Karpas-422 (cell line): ENCODE measurements around the gene ZBTB45. TPM values are rescaled to one million over a fixed set of nuclear protein-coding genes. Genes with fewer than 3 reads are reported as not detected.
"Not testable (repeated sequence)": the region's sequence is repeated elsewhere in the genome, so short reads cannot be mapped to it uniquely, and the experiment has no call there.

Experiments used
- DNase-seq: peaks from one replicate; pipeline ENCODE4 v3.0.0-alpha.2; 2015
- H2AFZ ChIP-seq: fragments of 200-600 bp; sonication (generic); 2 replicates; pipeline ENCODE4 v1.6.1; 2014; ENCODE audit warnings: antibody characterized with exemption, low read length, mixed read lengths
- H3K27ac ChIP-seq: fragments of 200-600 bp; sonication (generic); 2 replicates; pipeline ENCODE4 v1.5.1; 2014; ENCODE audit warnings: mild to moderate bottlenecking, low read length, moderate library complexity
- H3K27me3 ChIP-seq: fragments of 200-600 bp; sonication (generic); 2 replicates; pipeline ENCODE4 v1.6.1; 2014; ENCODE audit warnings: low read length, mixed read lengths
- H3K36me3 ChIP-seq: fragments of 200-600 bp; sonication (generic); 2 replicates; pipeline ENCODE4 v1.6.1; 2014; ENCODE audit warnings: low read length, mixed read lengths; ENCODE audit not compliant: insufficient read depth
- H3K4me1 ChIP-seq: fragments of 200-600 bp; sonication (generic); 2 replicates; pipeline ENCODE4 v1.6.1; 2014; ENCODE audit warnings: mild to moderate bottlenecking, low read length, mixed read lengths
- H3K4me2 ChIP-seq: fragments of 200-600 bp; sonication (generic); 2 replicates; pipeline ENCODE4 v1.6.1; 2014; ENCODE audit warnings: low read length, low read depth, mild to moderate bottlenecking; ENCODE audit not compliant: poor library complexity, severe bottlenecking
- H3K4me3 ChIP-seq: fragments of 200-600 bp; sonication (generic); 2 replicates; pipeline ENCODE4 v1.5.1; 2014; ENCODE audit warnings: mild to moderate bottlenecking, antibody characterized with exemption, low read length, mixed read lengths
- H3K79me2 ChIP-seq: fragments of 200-600 bp; sonication (generic); 2 replicates; pipeline ENCODE4 v1.6.1; 2014; ENCODE audit warnings: mild to moderate bottlenecking, low read length, mixed read lengths
- H3K9ac ChIP-seq: fragments of 200-600 bp; sonication (generic); 2 replicates; pipeline ENCODE4 v1.6.0; 2014; ENCODE audit warnings: low read length
- H3K9me2 ChIP-seq: fragments of 200-600 bp; sonication (generic), shearing (Covaris generic); replicated peaks from 2 replicates; pipeline ENCODE4 v1.6.0; 2014; ENCODE audit warnings: mild to moderate bottlenecking, low read length, moderate library complexity; ENCODE audit not compliant: insufficient read depth
- H3K9me3 ChIP-seq: fragments of 300-700, 200-600 bp; sonication (generic); 2 replicates; pipeline ENCODE4 v1.6.1; 2014; ENCODE audit warnings: low read length, mixed read lengths
- H4K20me1 ChIP-seq: fragments of 200-600 bp; sonication (generic); 2 replicates; pipeline ENCODE4 v1.6.1; 2014; ENCODE audit warnings: mild to moderate bottlenecking, antibody characterized with exemption, low read length, low read depth; ENCODE audit not compliant: insufficient read depth
- total RNA-seq: library from RNA; depleted of rRNA; stranded (reverse); fragments of >200 nt; shearing (Covaris generic); gene quantifications from 2 replicates; pipeline ENCODE4 v1.2.3, GENCODE V29; 2014; ENCODE audit warnings: low replicate concordance

ZBTB45 gene
- total RNA-seq, 1 experiment from 2014 or later: 2.0 TPM

GRCh38 chr19:58484349-58484748 lies 35.3 kb downstream of the ZBTB45 start:
- not testable (repeated sequence) for H3K9me2 ChIP-seq, H3K27ac ChIP-seq, H3K36me3 ChIP-seq, H3K4me1 ChIP-seq, DNase-seq, H3K79me2 ChIP-seq, H3K9ac ChIP-seq, H4K20me1 ChIP-seq, H3K9me3 ChIP-seq, H2AFZ ChIP-seq, H3K4me3 ChIP-seq, H3K4me2 ChIP-seq, H3K27me3 ChIP-seq

GRCh38 chr19:58483776-58484175 lies 35.8 kb downstream of the ZBTB45 start:
- Histone ChIP-seq H3K4me2 (no peak overlapping the region), H3K79me2 (no peaks in the 10 kb centered on the region), H3K27me3 (no peaks in the 10 kb centered on the region; the same call in 1 of the 2 replicates), H3K9me3 (no peaks in the 10 kb centered on the region), H3K4me1 (no peaks in the 10 kb centered on the region; the same call in 1 of the 2 replicates), H3K36me3 (no peaks in the 10 kb centered on the region), H3K4me3 (no peak overlapping the region), H3K9ac (no peak overlapping the region), H3K9me2 (no peaks in the 10 kb centered on the region), H2AFZ (no peak overlapping the region), H3K27ac (no peak overlapping the region), H4K20me1 (no peaks in the 10 kb centered on the region)
- no peak for DNase-seq

- H3K36me3 ChIP-seq: no peaks in the 10 kb centered on the region
- H3K27ac ChIP-seq: no peak overlapping the region
- H3K9me3 ChIP-seq: no peaks in the 10 kb centered on the region
- no peak overlapping the region for H3K4me3 ChIP-seq
- peaks cover 3% of the 10 kb centered on the region; the same call in 1 of the 2 replicates for H3K79me2 ChIP-seq
- no peak for DNase-seq
- no peak overlapping the region for H2AFZ ChIP-seq
- no peak overlapping the region for H3K4me2 ChIP-seq
- no peak overlapping the region for H3K9ac ChIP-seq
- H3K4me1 ChIP-seq: peaks cover 4% of the 10 kb centered on the region
- no peaks in the 10 kb centered on the region for H4K20me1 ChIP-seq
- H3K27me3 ChIP-seq: no peaks in the 10 kb centered on the region
- H3K9me2 ChIP-seq: no peaks in the 10 kb centered on the region
These were observed 37.2 kb downstream of the ZBTB45 start for GRCh38 chr19:58482372-58482771.

- Histone ChIP-seq H4K20me1 (no peaks in the 10 kb centered on the region), H3K27ac (no peak overlapping the region), H3K9ac (no peak overlapping the region), H3K9me3 (no peaks in the 10 kb centered on the region), H3K36me3 (no peaks in the 10 kb centered on the region), H3K9me2 (no peaks in the 10 kb centered on the region), H2AFZ (no peak overlapping the region), H3K79me2 (peaks cover 9% of the 10 kb centered on the region; the same call in 1 of the 2 replicates), H3K27me3 (no peaks in the 10 kb centered on the region), H3K4me1 (peaks cover 15% of the 10 kb centered on the region), H3K4me3 (no peak overlapping the region), H3K4me2 (no peak overlapping the region)
- no peak for DNase-seq
These were observed 38.8 kb downstream of the ZBTB45 start for GRCh38 chr19:58480831-58481230.

- Histone ChIP-seq H4K20me1 (no peaks in the 10 kb centered on the region), H3K4me2 (no peak overlapping the region), H3K4me1 (peaks cover 16% of the 10 kb centered on the region), H3K9me3 (no peaks in the 10 kb centered on the region), H3K4me3 (no peak overlapping the region), H2AFZ (no peak overlapping the region), H3K9ac (no peak overlapping the region), H3K9me2 (no peaks in the 10 kb centered on the region), H3K36me3 (no peaks in the 10 kb centered on the region), H3K79me2 (peaks cover 9% of the 10 kb centered on the region; the same call in 1 of the 2 replicates), H3K27me3 (no peaks in the 10 kb centered on the region), H3K27ac (no peak overlapping the region)
- DNase-seq: no peak
These were observed 39.2 kb downstream of the ZBTB45 start for GRCh38 chr19:58480481-58480830.

GRCh38 chr19:58479736-58480480 lies 39.7 kb downstream of the ZBTB45 start:
- Histone ChIP-seq H3K9me3 (no peaks in the 10 kb centered on the region), H3K27ac (no peak overlapping the region), H3K9ac (no peak overlapping the region), H3K9me2 (no peaks in the 10 kb centered on the region), H3K79me2 (peaks cover 9% of the 10 kb centered on the region; the same call in 1 of the 2 replicates), H2AFZ (no peak overlapping the region), H3K27me3 (no peaks in the 10 kb centered on the region), H3K4me1 (peaks cover 21% of the 10 kb centered on the region), H4K20me1 (no peaks in the 10 kb centered on the region), H3K36me3 (no peaks in the 10 kb centered on the region), H3K4me3 (no peak overlapping the region), H3K4me2 (no peak overlapping the region)
- DNase-seq: no peak

- H3K4me1 ChIP-seq: peaks cover 27% of the 10 kb centered on the region
- no peaks in the 10 kb centered on the region for H3K9me3 ChIP-seq
- DNase-seq: no peak
These were observed 40.3 kb downstream of the ZBTB45 start for GRCh38 chr19:58479303-58479702.

GRCh38 chr19:58477871-58478270 lies 41.7 kb downstream of the ZBTB45 start:
- DNase-seq: no peak
- H3K4me1 ChIP-seq: peaks cover 28% of the 10 kb centered on the region
- H3K9ac ChIP-seq: peak overlapping the region; percentile 91; the same call in 1 of the 2 replicates
- H3K27me3 ChIP-seq: no peaks in the 10 kb centered on the region
- H3K9me2 ChIP-seq: no peaks in the 10 kb centered on the region
- no peaks in the 10 kb centered on the region for H3K9me3 ChIP-seq
- H3K27ac ChIP-seq: no peak overlapping the region
- peaks cover 9% of the 10 kb centered on the region; the same call in 1 of the 2 replicates for H3K79me2 ChIP-seq
- H2AFZ ChIP-seq: no peak overlapping the region
- H3K36me3 ChIP-seq: 0 out of 2 replicates have a peak, but pooled peaks cover 3% of the 10 kb centered on the region
- H3K4me2 ChIP-seq: no peak overlapping the region
- no peaks in the 10 kb centered on the region for H4K20me1 ChIP-seq
- H3K4me3 ChIP-seq: no peak overlapping the region

More at GRCh38 chr19:58479303-58479702, 40.3 kb downstream of the ZBTB45 start:
- H2AFZ ChIP-seq: no peak overlapping the region
- peaks cover 9% of the 10 kb centered on the region; the same call in 1 of the 2 replicates for H3K79me2 ChIP-seq
- H3K27ac ChIP-seq: no peak overlapping the region
- H3K36me3 ChIP-seq: no peaks in the 10 kb centered on the region
- H4K20me1 ChIP-seq: no peaks in the 10 kb centered on the region
- no peaks in the 10 kb centered on the region for H3K9me2 ChIP-seq
- no peak overlapping the region for H3K4me3 ChIP-seq
- no peaks in the 10 kb centered on the region for H3K27me3 ChIP-seq
- H3K9ac ChIP-seq: no peak overlapping the region
- no peak overlapping the region for H3K4me2 ChIP-seq
